AG04449 (cell line): ENCODE measurements around the gene MPC2.
A peak's percentile ranks its signal among the peaks of the same experiment; 100 is the strongest.

Source experiments
- CTCF ChIA-PET: fragments of 350-600 bp; formaldehyde crosslinking; extraction: SDS; loops from one replicate; lab custom pipeline; 2021; ENCODE audit warnings: antibody characterized with exemption; lab: Yijun Ruan, JAX
- POLR2A ChIA-PET: fragments of 400-600, 350-600 bp; formaldehyde crosslinking; extraction: SDS; loops from one replicate; lab custom pipeline; 2020; ENCODE audit warnings: antibody characterized with exemption, inconsistent platforms; lab: Yijun Ruan, JAX
- DNase-seq: peaks from one replicate; pipeline ENCODE4 v3.0.0-alpha.2; 2010; ENCODE audit warnings: low read depth, low spot score
- H3K4me3 ChIP-seq: 2 replicates; pipeline ENCODE4 v1.5.1; 2011; ENCODE audit warnings: low read depth, mild to moderate bottlenecking, control low read depth, low read length
- TF ChIP-seq, protein P1 (sequence below): IDR thresholded peaks from one replicate; pipeline ENCODE4 v1.5.1; 2011; ENCODE audit warnings: mild to moderate bottlenecking, moderate library complexity, low read length, control low read depth, inconsistent platforms; ENCODE audit not compliant: insufficient read depth; ENCODE audit errors: missing control alignments

MPC2 gene

DNA sequence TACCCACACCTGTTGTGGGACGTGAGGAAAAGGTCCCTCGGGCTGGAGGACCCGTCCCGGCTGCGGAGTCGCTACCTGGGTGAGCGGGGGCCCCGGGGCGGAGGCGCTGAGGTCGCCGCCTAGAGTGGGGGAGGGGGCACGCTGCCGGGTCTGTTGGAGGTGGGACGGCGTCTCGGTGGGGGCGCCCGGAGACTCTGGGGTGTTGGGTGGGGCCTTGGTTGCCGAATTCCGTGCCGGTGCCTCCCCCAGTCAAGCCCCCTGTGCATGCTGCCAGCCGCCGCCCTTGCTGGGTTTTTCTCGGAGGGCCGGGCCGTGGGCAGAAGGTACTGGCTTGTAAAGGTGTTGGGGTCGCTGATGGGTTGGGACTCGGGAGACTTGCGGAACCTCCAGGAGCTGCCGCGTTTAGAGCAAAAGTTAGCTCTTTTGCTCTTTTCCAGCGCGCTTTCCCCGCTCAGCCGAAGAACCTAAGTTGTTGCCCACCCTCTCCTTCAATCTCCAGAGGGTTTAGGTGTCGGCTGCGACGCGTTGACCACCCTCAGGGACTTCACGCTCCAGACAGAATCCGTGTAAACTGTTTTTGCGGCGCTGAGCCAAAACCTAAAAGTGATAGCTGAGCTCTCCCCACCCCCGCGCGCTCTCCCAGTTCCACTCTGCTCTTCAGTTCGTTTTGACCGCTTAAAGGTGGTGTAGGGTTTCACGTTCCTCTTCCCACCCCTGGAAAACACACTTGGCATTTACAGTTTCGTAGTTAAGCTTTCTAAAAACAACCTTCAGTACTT lies at the start of gene MPC2:
Gene MPC2, minus strand, starts transcription at position 143 of the 779 bp plus-strand sequence. CDS start 1,231 bp downstream, outside the sequence.
- TF ChIP-seq, protein P1, sequence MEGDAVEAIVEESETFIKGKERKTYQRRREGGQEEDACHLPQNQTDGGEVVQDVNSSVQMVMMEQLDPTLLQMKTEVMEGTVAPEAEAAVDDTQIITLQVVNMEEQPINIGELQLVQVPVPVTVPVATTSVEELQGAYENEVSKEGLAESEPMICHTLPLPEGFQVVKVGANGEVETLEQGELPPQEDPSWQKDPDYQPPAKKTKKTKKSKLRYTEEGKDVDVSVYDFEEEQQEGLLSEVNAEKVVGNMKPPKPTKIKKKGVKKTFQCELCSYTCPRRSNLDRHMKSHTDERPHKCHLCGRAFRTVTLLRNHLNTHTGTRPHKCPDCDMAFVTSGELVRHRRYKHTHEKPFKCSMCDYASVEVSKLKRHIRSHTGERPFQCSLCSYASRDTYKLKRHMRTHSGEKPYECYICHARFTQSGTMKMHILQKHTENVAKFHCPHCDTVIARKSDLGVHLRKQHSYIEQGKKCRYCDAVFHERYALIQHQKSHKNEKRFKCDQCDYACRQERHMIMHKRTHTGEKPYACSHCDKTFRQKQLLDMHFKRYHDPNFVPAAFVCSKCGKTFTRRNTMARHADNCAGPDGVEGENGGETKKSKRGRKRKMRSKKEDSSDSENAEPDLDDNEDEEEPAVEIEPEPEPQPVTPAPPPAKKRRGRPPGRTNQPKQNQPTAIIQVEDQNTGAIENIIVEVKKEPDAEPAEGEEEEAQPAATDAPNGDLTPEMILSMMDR = no peak
- POLR2A ChIA-PET = interaction anchor here (0.8 to 1.9 kb wide), 6 partner anchors 29 to 215 kb away, joined by 3 to 5 read pairs (median 4); partner anchors contain the start of gene MPZL1
- DNase-seq = no peak
- peak within 1 kb of the TSS; percentile 87 for H3K4me3 ChIP-seq
- CTCF ChIA-PET = interaction anchor here (1.1 kb wide), 1 partner anchor 140 kb away, joined by 5 read pairs; no protein-coding TSS in a partner anchor

- ChIA-PET POLR2A (no interaction called here), CTCF (interaction anchor here (1.1 kb wide), 1 partner anchor 37 kb away, joined by 3 read pairs; no protein-coding TSS in a partner anchor)
- no peak overlapping the region for H3K4me3 ChIP-seq
- DNase-seq = no peak
- TF ChIP-seq, protein P1 = no peak
These were observed 48.1 kb upstream of the MPC2 start for GRCh38 chr1:167984886-167985489.

DNA sequence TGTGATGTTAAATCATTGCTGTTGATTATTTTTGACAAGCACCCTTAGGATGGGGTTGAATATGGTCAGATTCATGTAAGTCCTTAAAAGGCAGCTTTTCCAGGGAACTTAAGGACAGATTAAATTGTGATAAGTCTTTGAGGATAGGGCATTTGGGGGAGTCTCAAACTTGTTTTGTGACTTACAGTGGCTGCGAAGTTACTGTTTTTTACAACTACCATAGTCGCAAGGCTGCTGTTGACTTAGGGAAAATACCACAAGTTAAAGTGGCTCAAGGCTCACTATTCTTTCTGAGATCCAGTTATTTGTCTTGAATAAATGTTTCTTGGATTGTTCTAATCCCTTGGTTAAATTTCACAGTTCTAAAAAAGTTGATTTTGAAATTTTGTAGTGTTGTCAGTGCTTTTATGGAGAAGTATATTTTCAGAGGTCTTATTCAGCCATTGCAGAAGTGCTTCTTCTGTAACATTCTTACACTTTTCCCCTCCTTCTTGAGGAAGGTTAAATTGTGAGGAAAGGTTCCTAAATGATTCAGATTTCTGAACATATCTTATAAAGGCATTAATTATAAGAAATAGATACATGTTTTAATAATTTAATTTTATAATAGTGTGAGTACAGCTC lies 47.0 kb upstream of the MPC2 start:
- DNase-seq = no peak
- no peak overlapping the region for H3K4me3 ChIP-seq
- ChIA-PET POLR2A (interaction anchor here (1.1 kb wide), 1 partner anchor 48 kb away, joined by 3 read pairs; no protein-coding TSS in a partner anchor), CTCF (interaction anchor here (0.7 to 1.1 kb wide), 2 partner anchors 17 to 38 kb away, joined by 3 read pairs; no protein-coding TSS in a partner anchor)
- TF ChIP-seq, protein P1 = no peak

- DNase-seq = peak; percentile 1
- TF ChIP-seq, protein P1 = no peak
- CTCF ChIA-PET = no interaction called here
- POLR2A ChIA-PET = no interaction called here
- H3K4me3 ChIP-seq = no peak overlapping the region
These were observed 45.1 kb upstream of the MPC2 start for GRCh38 chr1:167981933-167982332.

DNA sequence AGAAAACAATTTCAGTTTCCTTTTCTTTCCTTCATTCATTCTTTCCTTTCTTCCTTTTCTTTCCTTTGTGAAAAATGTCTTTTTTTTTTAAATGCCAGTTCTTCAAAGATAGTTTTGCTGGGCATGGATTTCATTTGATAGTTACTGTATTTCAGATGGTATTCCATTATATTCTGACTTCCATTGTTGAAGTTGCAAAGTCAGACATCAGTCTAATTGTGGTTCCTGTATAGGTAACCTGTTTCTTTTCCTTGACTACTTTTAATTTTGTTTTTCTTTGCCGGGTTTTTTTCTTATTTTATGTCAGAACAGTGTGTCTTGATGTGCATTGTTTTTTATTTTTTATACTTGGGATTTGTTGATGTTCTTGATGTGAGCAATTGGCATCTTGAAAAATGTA lies 40.4 kb upstream of the MPC2 start:
- no peak overlapping the region for H3K4me3 ChIP-seq
- ChIA-PET CTCF (no interaction called here), POLR2A (no interaction called here)
- no peak for DNase-seq
- TF ChIP-seq, protein P1 = no peak
